ENCODE measurements around the gene IQGAP1. TPM values are rescaled to one million over a fixed set of nuclear protein-coding genes. Genes with fewer than 3 reads are reported as not detected.

The IQGAP1 gene
- total RNA-seq, 1 experiment from 2014 or later: 213 TPM

DNA sequence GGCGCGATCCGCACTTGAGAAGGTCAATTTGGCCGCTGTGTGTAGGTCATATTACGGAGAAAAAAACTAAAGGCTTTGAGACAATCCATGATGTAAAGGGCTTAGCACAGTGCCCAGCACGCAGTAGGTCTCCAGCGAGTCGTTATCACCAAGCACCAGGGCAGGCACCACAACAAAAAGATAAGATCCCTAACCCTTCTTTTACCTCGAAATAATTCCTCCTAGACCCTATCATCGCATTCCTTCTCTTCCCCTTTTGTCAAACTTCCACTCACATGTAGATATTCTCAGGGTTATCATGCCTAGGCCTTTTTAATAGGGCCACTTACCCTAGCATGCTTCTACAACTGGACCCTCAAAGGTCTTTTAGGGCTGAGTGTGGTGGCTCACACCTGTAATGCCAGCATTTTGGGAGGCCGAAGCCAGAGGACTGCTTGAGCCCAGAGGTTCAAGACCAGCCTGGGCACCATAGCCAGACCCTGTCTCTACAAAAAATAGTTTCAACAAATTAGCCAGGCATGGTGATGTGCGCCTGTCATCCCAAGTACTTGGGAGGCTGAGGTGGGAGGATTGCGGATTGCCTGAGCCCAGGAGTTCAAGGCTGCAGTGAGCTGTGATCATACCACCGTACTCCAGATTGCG, 22.5 kb upstream of the IQGAP1 start:
- no peak for DNase-seq (ENCODE audit: low spot score)

DNA sequence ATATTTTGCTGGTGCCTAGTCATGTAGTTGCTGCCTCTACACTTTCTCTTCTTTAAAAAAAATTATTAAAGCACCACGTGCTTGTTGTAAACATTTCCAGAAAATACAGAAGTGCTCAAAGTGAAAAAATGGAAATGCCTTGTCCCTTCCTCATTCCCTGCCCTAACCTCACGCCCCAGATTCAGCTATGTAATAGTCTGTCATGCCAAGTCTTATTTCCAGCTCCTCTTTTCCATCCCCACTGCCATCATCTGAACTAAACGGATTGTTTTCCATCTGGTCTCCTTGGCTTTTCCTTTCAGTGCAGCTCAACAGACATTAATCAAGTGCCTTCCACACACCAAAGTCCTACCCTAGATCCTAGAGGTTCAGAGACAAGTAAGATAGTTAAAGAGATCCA, 20.5 kb upstream of the IQGAP1 start:
- no peak for DNase-seq (ENCODE audit: low spot score)

DNA sequence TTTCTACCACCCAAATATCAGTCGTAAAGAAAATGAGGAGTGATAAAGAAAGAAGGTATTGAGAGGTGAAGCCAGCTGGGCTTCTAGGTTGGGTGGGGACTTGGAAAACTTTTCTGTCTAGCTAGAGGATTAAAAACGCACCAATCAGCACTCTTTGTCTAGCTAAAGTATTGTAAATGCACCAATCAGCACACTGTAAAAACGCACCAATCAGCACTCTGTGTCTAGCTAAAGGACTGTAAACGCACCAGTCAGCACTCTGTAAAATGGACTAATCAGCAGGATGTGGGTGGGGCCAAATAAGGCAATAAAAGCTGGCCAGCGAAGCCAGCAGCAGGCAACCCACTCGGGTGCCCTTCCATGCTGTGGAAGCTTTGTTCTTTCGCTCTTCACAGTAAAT, 13.0 kb upstream of the IQGAP1 start:
- no peak for DNase-seq (ENCODE audit: low spot score)

DNA sequence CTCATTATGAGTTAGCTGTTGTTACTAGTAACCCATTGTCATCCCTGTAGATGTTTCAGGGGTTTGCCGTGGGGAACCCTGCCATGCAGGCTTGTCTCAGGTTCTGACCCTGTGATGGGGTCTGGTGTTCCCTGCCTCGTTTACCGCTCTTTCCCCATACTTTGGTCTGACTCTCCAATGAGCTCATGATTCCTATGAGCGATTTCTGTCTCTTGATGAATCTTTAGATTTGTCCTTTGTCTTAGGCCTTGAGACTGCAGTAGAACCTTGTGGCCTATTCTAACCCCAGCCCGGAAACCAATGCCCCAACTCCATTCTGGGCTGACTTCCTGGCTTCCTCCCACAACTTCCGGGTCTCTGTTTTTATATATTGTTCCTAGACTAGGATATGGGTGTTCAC, 11.3 kb upstream of the IQGAP1 start:
- DNase-seq (ENCODE audit: low spot score): no peak

DNA sequence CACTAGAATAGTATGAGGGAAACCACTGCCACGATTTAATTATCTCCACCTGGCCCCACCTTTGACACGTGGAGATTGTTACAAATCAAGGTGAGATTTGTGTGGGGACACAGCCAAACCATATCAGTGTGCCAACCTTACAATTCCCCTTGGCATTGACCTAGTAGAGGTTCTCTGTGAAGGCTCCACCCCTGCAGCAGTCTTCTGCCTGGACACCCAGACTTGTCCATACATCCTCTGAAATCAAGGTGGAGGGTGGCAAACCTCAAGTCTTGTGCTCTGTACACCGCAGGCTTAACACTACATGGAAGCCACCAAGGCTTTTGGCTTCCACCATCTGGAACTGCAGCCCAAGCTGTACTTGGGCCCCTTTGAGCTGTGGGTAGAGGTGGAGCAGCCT, 8.8 kb upstream of the IQGAP1 start:
- DNase-seq (ENCODE audit: low spot score): no peak

GRCh38 chr15:90381515-90381914, 6.5 kb upstream of the IQGAP1 start:
- DNase-seq (ENCODE audit: low spot score): no peak

- no peak for DNase-seq (ENCODE audit: low spot score)
Measured at GRCh38 chr15:90382320-90382719, 5.7 kb upstream of the IQGAP1 start.

DNA sequence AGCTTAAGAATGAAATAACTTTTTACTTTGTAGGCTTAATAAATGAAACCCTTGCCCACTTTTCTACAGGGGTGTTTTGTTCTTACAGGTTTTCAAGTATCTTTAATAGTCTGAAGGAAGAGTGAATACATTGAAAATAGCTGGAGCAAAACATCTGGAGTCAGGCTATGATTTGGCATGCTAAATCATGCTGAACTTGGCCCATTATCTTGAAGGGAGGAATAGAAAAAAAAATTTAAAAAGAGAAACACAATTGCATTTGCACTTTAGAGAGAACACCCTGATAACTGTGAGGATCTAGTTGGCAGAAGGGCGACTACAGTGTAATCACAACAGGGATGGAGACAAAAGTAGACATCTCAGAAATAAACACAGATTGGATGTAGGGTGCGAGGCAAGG, 1.8 kb upstream of the IQGAP1 start:
- DNase-seq (ENCODE audit: low spot score): no peak

- no peak for DNase-seq (ENCODE audit: low spot score)
Measured at GRCh38 chr15:90388462-90389380, 679 bp downstream of the IQGAP1 start.

GRCh38 chr15:90389513-90389912, 1.5 kb downstream of the IQGAP1 start:
- no peak for DNase-seq (ENCODE audit: low spot score)

GRCh38 chr15:90393040-90393439, 5.0 kb downstream of the IQGAP1 start:
- DNase-seq (ENCODE audit: low spot score): no peak

DNA sequence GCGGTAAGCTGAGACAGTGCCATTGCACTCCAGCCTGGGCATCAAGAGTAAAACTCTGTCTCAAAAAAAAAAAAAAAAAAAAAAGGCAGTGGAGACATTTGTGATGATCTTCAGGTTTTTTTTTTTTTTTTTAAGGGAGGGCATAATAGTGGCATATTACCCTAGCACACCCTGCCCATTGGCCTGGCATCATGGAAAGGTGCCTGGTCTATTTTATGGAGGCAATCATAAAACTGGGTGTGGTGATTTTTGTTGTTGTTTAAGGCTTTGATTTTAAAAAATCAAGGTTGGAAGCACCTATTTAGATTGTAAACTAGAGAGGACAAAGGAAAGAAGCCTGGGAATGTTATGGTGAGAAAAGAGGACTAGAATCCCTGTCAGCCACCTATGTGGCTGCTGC, 6.0 kb downstream of the IQGAP1 start:
- no peak for DNase-seq (ENCODE audit: low spot score)

GRCh38 chr15:90394748-90395442, 6.9 kb downstream of the IQGAP1 start:
- no peak for DNase-seq (ENCODE audit: low spot score)

DNA sequence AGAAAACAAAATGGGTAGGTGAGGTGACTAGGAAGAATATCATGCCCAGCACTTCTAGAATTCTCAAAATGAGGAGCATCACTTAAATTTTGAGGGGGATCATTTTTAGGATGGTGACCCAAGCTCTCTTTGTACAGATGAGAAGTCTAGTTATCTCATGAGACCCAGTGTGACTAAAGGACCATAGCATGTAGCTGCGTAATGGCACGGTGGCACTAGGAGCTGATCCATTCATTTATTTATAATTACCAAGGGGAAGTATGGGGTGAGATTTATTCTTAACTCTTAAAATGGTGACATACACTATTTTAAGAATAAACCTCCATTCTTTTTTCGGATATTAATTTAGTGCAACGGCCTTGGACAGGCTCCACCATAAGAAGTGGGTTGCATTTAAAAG, 8.3 kb downstream of the IQGAP1 start:
- no peak for DNase-seq (ENCODE audit: low spot score)

DNA sequence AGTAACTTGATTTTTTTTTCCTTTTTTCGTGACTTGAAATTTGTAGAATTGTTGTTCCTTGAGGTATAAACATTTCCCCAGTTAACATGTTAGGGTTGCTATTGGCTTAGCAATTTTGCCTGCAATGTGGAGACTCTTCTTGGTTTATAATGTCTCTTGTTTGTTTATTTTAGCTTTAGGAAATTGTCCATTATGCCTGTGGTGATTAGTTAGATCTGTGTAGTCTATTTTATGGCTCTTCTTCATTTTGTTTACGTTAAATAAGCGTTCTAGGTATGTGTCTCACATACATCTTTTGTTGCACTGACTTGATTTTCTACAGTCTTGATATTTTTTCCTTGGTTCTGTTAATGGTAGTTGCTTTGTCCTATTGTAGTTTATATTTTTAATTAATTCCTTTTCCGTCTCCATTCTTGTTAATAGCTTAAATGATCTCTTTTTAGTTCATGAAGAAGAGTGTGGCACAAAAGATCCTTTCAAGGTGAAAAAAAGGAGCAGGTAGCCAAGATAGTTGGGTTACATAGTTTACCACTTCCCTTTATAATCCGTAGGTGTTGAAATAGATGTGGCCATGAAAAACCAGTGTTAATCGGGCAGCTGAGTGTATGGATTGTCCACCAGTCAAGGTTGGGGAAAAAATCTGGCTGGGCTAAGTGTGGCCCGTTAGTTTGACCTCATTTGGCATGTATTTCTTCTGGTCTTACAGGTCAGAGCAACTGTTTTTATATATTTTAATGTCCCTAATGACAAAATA, 12.1 kb downstream of the IQGAP1 start:
- DNase-seq (ENCODE audit: low spot score): no peak

GRCh38 chr15:90400759-90401314, 12.8 kb downstream of the IQGAP1 start:
- DNase-seq (ENCODE audit: low spot score): peak; percentile 95

DNA sequence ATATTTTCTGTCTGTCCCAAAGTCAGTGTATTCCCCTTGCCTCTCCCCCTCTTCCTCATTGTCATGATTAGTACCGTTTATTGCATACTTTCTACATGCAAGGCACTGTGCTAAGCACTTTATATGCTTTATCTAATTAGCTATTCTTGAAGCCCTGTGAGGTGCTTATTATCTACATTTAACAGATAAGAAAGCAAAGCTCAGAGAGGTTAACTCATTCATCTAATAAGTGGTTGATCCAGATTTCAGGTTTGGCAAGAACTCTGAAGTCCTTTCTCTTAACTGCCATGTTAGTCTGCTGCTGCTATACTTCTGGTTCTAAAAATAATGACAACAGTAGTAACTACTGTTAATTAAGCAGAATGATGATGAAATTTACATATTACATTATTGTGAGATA, 13.5 kb downstream of the IQGAP1 start:
- DNase-seq (ENCODE audit: low spot score): no peak

- DNase-seq (ENCODE audit: low spot score): peak; percentile 80
Measured at GRCh38 chr15:90402223-90402622, 14.2 kb downstream of the IQGAP1 start.

GRCh38 chr15:90402767-90403166, 14.7 kb downstream of the IQGAP1 start:
- no peak for DNase-seq (ENCODE audit: low spot score)

DNA sequence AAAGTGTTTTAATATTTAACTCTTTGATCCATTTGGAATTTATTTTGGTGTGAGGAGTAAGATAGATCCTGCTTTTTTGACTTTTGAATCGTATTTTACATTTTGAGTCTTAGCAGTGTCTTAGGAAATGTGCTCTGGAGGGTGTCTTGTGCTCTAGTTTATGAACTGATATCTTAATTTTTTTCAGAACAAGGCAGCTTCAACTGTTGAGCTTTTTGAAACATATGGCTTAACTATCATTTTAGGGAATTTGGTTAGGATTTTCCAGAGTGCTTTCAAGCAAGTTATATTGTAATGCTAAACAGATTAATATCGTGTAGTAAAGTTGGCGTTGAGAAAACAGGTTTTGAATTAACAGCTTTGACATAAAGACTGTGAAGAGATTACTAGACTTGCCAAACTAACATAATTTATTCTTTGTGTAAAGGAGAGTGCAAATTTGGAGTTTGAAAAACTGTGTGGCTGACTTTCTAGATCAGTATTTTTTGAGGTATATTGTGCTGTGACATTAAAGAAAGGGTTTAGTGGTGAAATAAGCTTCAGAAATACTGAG, 17.1 kb downstream of the IQGAP1 start:
- DNase-seq (ENCODE audit: low spot score): no peak

DNA sequence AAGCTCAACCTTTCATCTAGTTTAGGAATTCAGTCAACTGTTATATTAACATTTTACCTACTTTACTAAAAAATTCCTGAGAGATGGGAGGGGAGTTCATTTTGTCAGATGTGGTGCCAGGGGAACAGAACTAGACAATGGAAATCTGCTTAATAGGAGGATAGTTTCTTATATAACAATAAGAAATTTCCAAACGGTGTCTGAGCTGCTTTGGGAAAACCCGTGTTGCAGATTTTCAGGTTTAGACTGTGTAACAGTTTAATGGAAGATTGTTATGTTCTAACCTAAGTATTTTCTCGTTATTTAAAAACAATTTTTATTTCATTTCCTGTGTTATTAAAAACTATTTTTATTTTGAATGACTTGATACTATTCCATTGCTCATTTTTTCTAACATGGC, 19.3 kb downstream of the IQGAP1 start:
- DNase-seq (ENCODE audit: low spot score): no peak

All from A172 (cell line).